Breast epithelium (tissue), 4 donors: ENCODE results near the gene AGRN. TPM values are rescaled to one million over a fixed set of nuclear protein-coding genes. Genes with fewer than 3 reads are reported as not detected.

Experiments
- DNase-seq, 2 donors: peaks; one replicate each; pipeline ENCODE4 v3.0.0-alpha.2; 2019; ENCODE audit warnings: low spot score in 2 of 2
- H3K27ac ChIP-seq, 2 donors: fragments of 200-600 bp; sonication (generic) in 1 of 2; one replicate each; pipeline ENCODE4 v1.5.1; 2016 to 2019; ENCODE audit warnings: mild to moderate bottlenecking in 1 of 2
- H3K27me3 ChIP-seq, 2 donors: fragments of 200-600 bp; sonication (generic) in 1 of 2; one replicate each; pipeline versions ENCODE4 v1.5.1 to v1.6.0; 2017 to 2019; ENCODE audit warnings: control low read depth in 1 of 2, mild to moderate bottlenecking in 1 of 2
- H3K36me3 ChIP-seq: fragments of 200-600 bp; one replicate; pipeline ENCODE4 v1.5.1; 2019
- H3K4me1 ChIP-seq, 2 donors: fragments of 200-600 bp; sonication (generic); one replicate each; pipeline ENCODE4 v1.5.1; 2016 to 2019; ENCODE audit warnings: control low read depth in 1 of 2
- H3K4me3 ChIP-seq, 3 donors: fragments of 200-600 bp; sonication (generic); 1 replicate in 2 of 3; 2 replicates in 1 of 3; pipeline ENCODE4 v1.5.1; 2016 to 2019; ENCODE audit warnings: mild to moderate bottlenecking in 3 of 3, moderate library complexity in 2 of 3
- H3K9me3 ChIP-seq, 2 donors: fragments of 200-600 bp; sonication (generic) in 1 of 2; one replicate each; pipeline ENCODE4 v1.5.1; 2016 to 2019; ENCODE audit warnings: control low read depth in 1 of 2
- POLR2A ChIP-seq: fragments of 450-650 bp; IDR thresholded peaks from one replicate; pipeline ENCODE4 v1.6.1; 2016; ENCODE audit warnings: antibody characterized with exemption, mild to moderate bottlenecking, moderate library complexity
- POLR2AphosphoS5 ChIP-seq, 3 donors: sonication (generic); formaldehyde crosslinking; IDR thresholded peaks; one replicate each; pipeline ENCODE4 v1.6.1; 2017; ENCODE audit warnings: antibody characterized with exemption in 3 of 3
- intact Hi-C: fragments of 100-400 bp; cut with DNase I; formaldehyde crosslinking; loops from one replicate; pipeline ENCODE4 v1.15.1; 2023; ENCODE audit warnings: low total_unique reads
- total RNA-seq, 3 donors: library from RNA; depleted of rRNA; stranded (reverse); fragments of >200 nt; gene quantifications; one replicate each; pipeline ENCODE4 v1.1.0, GENCODE V29; 2016
- TF ChIP-seq, protein P1 (sequence below), 3 donors: fragments of 450-650 bp; IDR thresholded peaks; one replicate each; pipeline ENCODE4 v1.5.1; 2016 to 2017; ENCODE audit warnings: antibody characterized with exemption in 3 of 3, mild to moderate bottlenecking in 3 of 3, moderate library complexity in 3 of 3

The AGRN gene
- total RNA-seq, 3 donors from 2014 or later: 9.1 to 37.0 (median 30.5) TPM

DNA sequence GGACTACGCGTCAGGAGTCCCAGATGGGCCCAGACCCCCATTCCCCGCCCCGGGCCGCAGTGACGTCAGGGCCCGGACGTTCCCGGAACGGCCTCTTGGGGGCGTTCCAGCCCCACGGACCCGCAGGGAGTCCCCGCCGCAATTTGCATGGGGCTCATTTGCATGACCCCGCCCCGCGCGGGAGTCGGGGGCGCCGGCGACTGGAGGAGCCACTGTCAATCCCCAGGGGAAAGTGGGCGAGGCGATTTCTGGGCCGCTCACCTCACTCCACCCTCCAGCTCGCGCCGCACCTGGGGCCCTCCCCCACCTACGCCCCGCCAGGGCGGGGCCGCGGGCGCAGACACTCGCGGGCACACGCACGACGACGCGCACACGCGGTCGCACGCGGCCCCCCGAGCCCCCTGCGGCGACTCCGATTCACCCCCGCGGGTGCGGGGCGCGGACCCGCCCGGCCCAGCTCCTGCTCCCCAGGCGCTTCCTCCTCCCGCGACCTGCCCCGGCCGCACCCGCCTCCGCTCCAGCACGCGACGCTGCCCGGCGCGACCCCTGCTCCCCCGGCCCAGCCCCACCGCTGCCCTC is 13.2 kb downstream of the AGRN start:
- TF ChIP-seq POLR2A (no peak), POLR2AphosphoS5 (IDR thresholded peaks at IDR 0.05) (peak in 1 of 3 donors; percentile 24)
- TF ChIP-seq, protein P1, sequence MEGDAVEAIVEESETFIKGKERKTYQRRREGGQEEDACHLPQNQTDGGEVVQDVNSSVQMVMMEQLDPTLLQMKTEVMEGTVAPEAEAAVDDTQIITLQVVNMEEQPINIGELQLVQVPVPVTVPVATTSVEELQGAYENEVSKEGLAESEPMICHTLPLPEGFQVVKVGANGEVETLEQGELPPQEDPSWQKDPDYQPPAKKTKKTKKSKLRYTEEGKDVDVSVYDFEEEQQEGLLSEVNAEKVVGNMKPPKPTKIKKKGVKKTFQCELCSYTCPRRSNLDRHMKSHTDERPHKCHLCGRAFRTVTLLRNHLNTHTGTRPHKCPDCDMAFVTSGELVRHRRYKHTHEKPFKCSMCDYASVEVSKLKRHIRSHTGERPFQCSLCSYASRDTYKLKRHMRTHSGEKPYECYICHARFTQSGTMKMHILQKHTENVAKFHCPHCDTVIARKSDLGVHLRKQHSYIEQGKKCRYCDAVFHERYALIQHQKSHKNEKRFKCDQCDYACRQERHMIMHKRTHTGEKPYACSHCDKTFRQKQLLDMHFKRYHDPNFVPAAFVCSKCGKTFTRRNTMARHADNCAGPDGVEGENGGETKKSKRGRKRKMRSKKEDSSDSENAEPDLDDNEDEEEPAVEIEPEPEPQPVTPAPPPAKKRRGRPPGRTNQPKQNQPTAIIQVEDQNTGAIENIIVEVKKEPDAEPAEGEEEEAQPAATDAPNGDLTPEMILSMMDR (IDR thresholded peaks at IDR 0.05): peak; percentile 41 to 77 (median 50)
- peak; percentile 92 to 93 for DNase-seq
- intact Hi-C loops: no loop called here
- H3K27me3 ChIP-seq: no peaks in the 10 kb centered on the region
- H3K4me3 ChIP-seq: peak overlapping the region; percentile 32 to 71 (median 55)
- H3K36me3 ChIP-seq: no peaks in the 10 kb centered on the region
- H3K4me1 ChIP-seq: peaks cover 6 to 7% of the 10 kb centered on the region in 2 donors
- peak overlapping the region; percentile 25 to 62 for H3K27ac ChIP-seq
- H3K9me3 ChIP-seq: no peaks in the 10 kb centered on the region

DNA sequence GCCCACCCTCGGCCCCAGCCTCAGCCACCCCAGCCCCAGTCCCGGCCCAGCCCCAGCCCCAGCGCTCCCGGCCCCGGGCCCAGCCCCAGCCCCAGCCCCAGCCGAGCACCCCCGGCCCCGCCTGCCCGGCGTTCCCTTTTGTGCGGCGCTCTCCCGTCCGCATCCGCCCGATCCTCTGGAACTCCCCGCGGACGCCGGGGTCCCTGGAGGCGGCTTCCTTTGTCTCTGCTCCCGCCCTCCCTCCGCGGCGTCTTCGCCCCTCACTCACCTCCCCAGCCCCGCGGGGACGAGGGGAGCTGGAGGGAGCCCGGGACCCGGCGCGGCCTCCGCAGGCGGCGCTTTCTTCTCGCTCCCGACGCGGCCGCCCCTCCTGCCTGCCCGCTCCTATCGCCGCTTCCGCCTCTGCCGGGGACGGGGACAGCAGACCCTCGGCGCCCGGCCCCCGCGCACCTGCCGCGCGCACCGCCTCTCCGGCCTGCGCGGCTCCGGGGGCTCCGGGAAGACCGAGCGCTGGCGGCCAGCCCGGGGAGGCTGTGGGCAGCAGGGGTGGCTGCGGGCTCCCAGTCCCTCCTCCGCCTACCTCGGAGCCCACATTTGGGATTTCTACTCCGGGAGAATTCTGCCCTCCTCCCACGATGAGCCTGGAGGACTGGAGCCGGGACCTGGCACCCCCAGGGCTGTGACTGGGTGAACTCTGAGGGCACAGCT is 14.0 kb downstream of the AGRN start:
- Histone ChIP-seq H3K27me3 (no peaks in the 10 kb centered on the region), H3K4me3 (peak overlapping the region; percentile 23 to 71 (median 55)), H3K9me3 (no peaks in the 10 kb centered on the region), H3K36me3 (no peaks in the 10 kb centered on the region), H3K27ac (no peak overlapping the region), H3K4me1 (peaks cover 6 to 7% of the 10 kb centered on the region in 2 donors)
- intact Hi-C loops: no loop called here
- TF ChIP-seq, protein P1 (IDR thresholded peaks at IDR 0.05): no peak
- no peak for TF ChIP-seq POLR2AphosphoS5 (IDR thresholded peaks at IDR 0.05)
- no peak for TF ChIP-seq POLR2A
- DNase-seq: no peak

DNA sequence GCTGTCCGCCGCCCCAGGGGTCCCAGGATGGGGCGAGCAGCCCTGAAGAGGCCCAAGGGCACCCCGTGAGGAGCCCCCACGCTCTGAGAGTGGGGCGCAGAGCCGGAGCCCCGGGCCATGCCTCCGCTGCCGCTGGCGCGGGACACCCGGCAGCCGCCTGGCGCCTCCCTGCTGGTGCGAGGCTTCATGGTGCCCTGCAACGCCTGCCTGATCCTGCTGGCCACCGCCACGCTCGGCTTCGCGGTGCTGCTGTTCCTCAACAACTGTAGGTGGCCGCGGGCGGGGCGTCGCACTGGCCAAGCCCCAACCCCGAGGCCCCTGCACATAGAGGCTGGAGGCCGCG is 14.5 kb downstream of the AGRN start:
- Histone ChIP-seq H3K27ac (no peak overlapping the region), H3K4me3 (peak overlapping the region in 2 of 3 donors; percentile 55 to 71)

DNA sequence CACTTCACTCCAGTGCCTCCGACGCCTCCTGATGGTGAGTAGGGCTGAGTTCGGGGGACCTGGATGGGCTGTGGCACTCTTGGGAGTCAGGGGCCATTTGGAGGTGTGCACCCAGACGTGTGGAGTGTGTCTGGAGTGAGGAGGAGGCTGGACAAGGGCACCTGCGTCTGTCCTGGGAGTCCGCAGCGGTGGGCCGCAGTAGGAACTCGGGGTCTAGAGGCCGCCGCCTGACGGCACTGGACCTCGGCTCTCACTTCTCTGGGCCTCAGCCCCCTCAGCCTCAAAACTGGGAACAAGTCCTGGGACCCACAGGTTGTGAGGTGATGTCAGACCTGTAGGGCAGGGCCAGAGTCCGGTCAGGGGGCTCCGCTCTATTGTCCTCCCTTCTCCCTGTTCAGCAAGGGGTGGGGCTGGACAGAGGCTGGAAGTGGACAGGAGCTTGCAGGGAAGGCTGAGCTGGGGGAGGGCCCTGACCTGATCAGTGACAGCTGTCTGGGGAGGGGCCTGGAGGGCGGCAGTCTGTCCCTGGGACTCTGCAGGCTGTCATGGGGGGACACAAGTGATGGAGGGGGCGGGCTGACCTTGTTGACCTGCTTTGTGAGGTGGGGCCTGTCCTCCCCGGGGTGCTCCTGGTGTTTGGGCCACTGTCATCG is 15.5 kb downstream of the AGRN start:
- Histone ChIP-seq H3K4me1 (peaks cover 14% of the 10 kb centered on the region in 2 donors), H3K27ac (no peak overlapping the region)

More for the DNA sequence above, 14.5 kb downstream of the AGRN start:
- H3K36me3 ChIP-seq: no peaks in the 10 kb centered on the region
- DNase-seq: no peak
- intact Hi-C loops: no loop called here
- no peak for TF ChIP-seq POLR2AphosphoS5 (IDR thresholded peaks at IDR 0.05)
- TF ChIP-seq, protein P1 (IDR thresholded peaks at IDR 0.05): no peak
- TF ChIP-seq POLR2A: no peak
- no peaks in the 10 kb centered on the region for H3K9me3 ChIP-seq
- H3K4me1 ChIP-seq: peaks cover 6 to 7% of the 10 kb centered on the region in 2 donors
- no peaks in the 10 kb centered on the region for H3K27me3 ChIP-seq

More for the DNA sequence above, 15.5 kb downstream of the AGRN start:
- Histone ChIP-seq H3K4me3 (no peak overlapping the region), H3K36me3 (no peaks in the 10 kb centered on the region), H3K9me3 (no peaks in the 10 kb centered on the region), H3K27me3 (no peaks in the 10 kb centered on the region)
- TF ChIP-seq POLR2AphosphoS5 (IDR thresholded peaks at IDR 0.05) (no peak), POLR2A (no peak)
- TF ChIP-seq, protein P1 (IDR thresholded peaks at IDR 0.05): no peak
- intact Hi-C loops: no loop called here
- no peak for DNase-seq
